Endothelial cell of umbilical vein (primary cell): ENCODE results near the gene BMAL2. TPM values are rescaled to one million over a fixed set of nuclear protein-coding genes. Genes with fewer than 3 reads are reported as not detected.

Experiments used
- BruUV-seq: library from RNA; stranded (reverse); fragments of 400-500 nt; replicated peaks from 2 replicates; lab custom pipeline; 2021; lab: Mats Ljungman, UMichigan
- CTCF ChIA-PET: fragments of 300-600, 350-600 bp; sonication (Branson Sonifier 250); formaldehyde crosslinking; loops from one replicate; lab custom pipeline; 2021; ENCODE audit warnings: antibody characterized with exemption, inconsistent platforms; lab: Charles Lee
- POLR2A ChIA-PET: fragments of 300-600, 350-600 bp; sonication (Branson Sonifier 250); formaldehyde crosslinking; loops from one replicate; lab custom pipeline; 2021; ENCODE audit warnings: antibody characterized with exemption, inconsistent platforms; lab: Charles Lee
- DNase-seq: peaks from one replicate; pipeline ENCODE4 v3.0.0-alpha.2; 2011; ENCODE audit warnings: low read depth, low spot score
- FAIRE-seq: peaks from 2 replicates; lab custom pipeline; 2011; peaks lifted over from hg19 to GRCh38; lab: Jason Lieb, UNC
- H2AFZ ChIP-seq: 2 replicates; pipeline ENCODE4 v1.6.0; 2012; ENCODE audit warnings: low read depth, low read length, control low read depth, inconsistent platforms
- H3K27ac ChIP-seq: 2 replicates; pipeline ENCODE4 v1.5.1; 2011; ENCODE audit warnings: low read depth, mild to moderate bottlenecking, control low read depth, low read length, moderate library complexity; ENCODE audit not compliant: insufficient read depth
- H3K27me3 ChIP-seq, 2 experiments: 2 replicates each; pipeline versions ENCODE4 v1.6.0 to v1.6.1; 2011; ENCODE audit warnings: low read length in 2 of 2, mixed read lengths in 1 of 2; ENCODE audit not compliant: control insufficient read depth in 2 of 2, insufficient read depth in 2 of 2
- H3K36me3 ChIP-seq, 2 experiments: 2 replicates in 1 of 2; 3 replicates in 1 of 2; pipeline ENCODE4 v1.5.1; 2011; ENCODE audit warnings: low read length in 2 of 2, mild to moderate bottlenecking in 1 of 2, moderate library complexity in 1 of 2; ENCODE audit not compliant: control insufficient read depth in 2 of 2, insufficient read depth in 2 of 2; ENCODE audit errors: extremely low read depth in 1 of 2
- H3K4me1 ChIP-seq: 3 replicates; pipeline ENCODE4 v1.5.1; 2011; ENCODE audit warnings: mild to moderate bottlenecking, low read length; ENCODE audit not compliant: control insufficient read depth, insufficient read depth; ENCODE audit errors: extremely low read depth
- H3K4me2 ChIP-seq: 2 replicates; pipeline ENCODE4 v1.6.1; 2011; ENCODE audit warnings: low read length, control low read depth, mixed read lengths; ENCODE audit not compliant: insufficient read depth
- H3K4me3 ChIP-seq, 3 experiments: fragments of 200-600 bp in 1 of 3; sonication (generic), shearing (Covaris generic) in 1 of 3; replicated peaks in 1 of 3; 2 replicates each; pipeline ENCODE4 v1.5.1; 2011 to 2016; ENCODE audit warnings: control low read depth in 3 of 3, low read length in 3 of 3, mild to moderate bottlenecking in 2 of 3, inconsistent platforms in 1 of 3, low read depth in 1 of 3, moderate library complexity in 1 of 3; ENCODE audit not compliant: insufficient read depth in 1 of 3
- H3K79me2 ChIP-seq: 2 replicates; pipeline ENCODE4 v1.6.0; 2012; ENCODE audit warnings: low read length, inconsistent platforms; ENCODE audit not compliant: control insufficient read depth, insufficient read depth
- H3K9ac ChIP-seq: replicated peaks from 2 replicates; pipeline ENCODE3; 2011; ENCODE audit warnings: low read length, control low read depth; ENCODE audit not compliant: insufficient read depth; ENCODE audit errors: extremely low read depth
- H3K9me1 ChIP-seq: replicated peaks from 3 replicates; pipeline ENCODE4 v1.6.0; 2011; ENCODE audit warnings: mild to moderate bottlenecking, low read length; ENCODE audit not compliant: control insufficient read depth, insufficient read depth; ENCODE audit errors: extremely low read depth
- H3K9me3 ChIP-seq: replicated peaks from 2 replicates; pipeline ENCODE4 v1.5.1; 2012; ENCODE audit warnings: low read length, inconsistent platforms; ENCODE audit not compliant: control insufficient read depth, insufficient read depth
- H4K20me1 ChIP-seq: replicated peaks from 2 replicates; pipeline ENCODE3; 2011; ENCODE audit warnings: mild to moderate bottlenecking, low read length; ENCODE audit not compliant: control insufficient read depth, insufficient read depth; ENCODE audit errors: extremely low read depth
- EZH2 ChIP-seq: IDR thresholded peaks from 2 replicates; pipeline ENCODE4 v1.6.1; 2012; ENCODE audit warnings: borderline replicate concordance, low read depth, mild to moderate bottlenecking, moderate library complexity, low read length, inconsistent platforms; ENCODE audit not compliant: severe bottlenecking
- FOS ChIP-seq: IDR thresholded peaks from 2 replicates; pipeline ENCODE4 v1.6.1; 2011; ENCODE audit warnings: mild to moderate bottlenecking, low read length, moderate library complexity, borderline replicate concordance; ENCODE audit not compliant: insufficient read depth
- GATA2 ChIP-seq: IDR thresholded peaks from 2 replicates; pipeline ENCODE4 v1.7.0; 2011; ENCODE audit warnings: low read depth, mild to moderate bottlenecking, moderate library complexity, mixed read lengths, low read length; ENCODE audit not compliant: insufficient read length, insufficient read depth
- JUN ChIP-seq: IDR thresholded peaks from 2 replicates; pipeline ENCODE4 v1.6.1; 2011; ENCODE audit warnings: borderline replicate concordance, low read depth; ENCODE audit not compliant: insufficient read length, insufficient read depth
- MYC ChIP-seq: IDR thresholded peaks from one replicate; pipeline ENCODE4 v1.6.1; 2011; ENCODE audit warnings: mild to moderate bottlenecking, low read depth, low read length
- POLR2A ChIP-seq: IDR thresholded peaks from 2 replicates; pipeline ENCODE4 v1.6.1; 2012; ENCODE audit warnings: low read depth, mild to moderate bottlenecking, control low read depth, low read length
- POLR2AphosphoS5 ChIP-seq: IDR thresholded peaks from 2 replicates; pipeline ENCODE4 v1.6.1; 2012; ENCODE audit warnings: low read depth, mild to moderate bottlenecking, control low read depth, low read length, moderate library complexity; ENCODE audit not compliant: insufficient read depth
- dilution Hi-C: fragments of 300-500 bp; cut with MboI; formaldehyde crosslinking; loops from one replicate; pipeline ENCODE4 v1.15.0; 2019; ENCODE audit warnings: low sequenced_read_pairs; ENCODE audit not compliant: extremely low pct_ligation_motif_present
- intact Hi-C: fragments of 100-400 bp; cut with micrococcal nuclease; formaldehyde crosslinking; loops from one replicate; pipeline ENCODE4 v1.10.0; 2022
- polyA plus RNA-seq, 4 experiments: library from polyadenylated mRNA; depleted of rRNA in 3 of 4; stranded (reverse) in 3 of 4; unstranded in 1 of 4; fragments of >200 nt; gene quantifications; 2 replicates each; pipeline versions ENCODE4 v1.2.1 to v1.2.3, GENCODE V29; 2011 to 2012; ENCODE audit warnings: missing spikeins in 1 of 4
- total RNA-seq: library from RNA; stranded (reverse); gene quantifications from 2 replicates; pipeline ENCODE4 v1.2.3, GENCODE V29; 2021
- TF ChIP-seq, protein P1 (sequence below): IDR thresholded peaks from 2 replicates; pipeline ENCODE4 v1.6.1; 2011; ENCODE audit not compliant: insufficient read depth, insufficient read length
- TF ChIP-seq, protein P2 (sequence below), 2 donors: IDR thresholded peaks; 1 replicate in 1 of 2; 2 replicates in 1 of 2; pipeline ENCODE4 v1.5.1; 2011; ENCODE audit warnings: low read length in 2 of 2, mild to moderate bottlenecking in 2 of 2, moderate library complexity in 2 of 2, control low read depth in 1 of 2, inconsistent platforms in 1 of 2, low read depth in 1 of 2; ENCODE audit not compliant: insufficient read depth in 1 of 2; ENCODE audit errors: extremely low read depth in 1 of 2

Gene BMAL2
- total and polyA plus RNA-seq, 2 donors (not counting 3 experiments of a cell fraction or from before 2014, with no cell fraction given): 5.9 to 33.3 TPM

- no peak for FAIRE-seq
- Histone ChIP-seq H3K9me1 (no peaks in the 10 kb centered on the region), H3K79me2 (peaks cover 85% of the 10 kb centered on the region), H4K20me1 (no peaks in the 10 kb centered on the region), H3K9ac (no peak overlapping the region), H3K4me3 (no peak overlapping the region), H3K9me3 (no peaks in the 10 kb centered on the region), H3K36me3 (no peaks in the 10 kb centered on the region), H3K27me3 (no peaks in the 10 kb centered on the region), H3K4me2 (no peak overlapping the region), H3K4me1 (peaks cover 9% of the 10 kb centered on the region), H2AFZ (no peak overlapping the region), H3K27ac (no peak overlapping the region)
- dilution Hi-C loops: no loop called here
- TF ChIP-seq POLR2A (no peak), FOS (no peak), JUN (no peak), GATA2 (no peak), MYC (no peak), EZH2 (no peak), POLR2AphosphoS5 (no peak)
- TF ChIP-seq, protein P1, sequence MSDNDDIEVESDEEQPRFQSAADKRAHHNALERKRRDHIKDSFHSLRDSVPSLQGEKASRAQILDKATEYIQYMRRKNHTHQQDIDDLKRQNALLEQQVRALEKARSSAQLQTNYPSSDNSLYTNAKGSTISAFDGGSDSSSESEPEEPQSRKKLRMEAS: no peak
- TF ChIP-seq, protein P2, sequence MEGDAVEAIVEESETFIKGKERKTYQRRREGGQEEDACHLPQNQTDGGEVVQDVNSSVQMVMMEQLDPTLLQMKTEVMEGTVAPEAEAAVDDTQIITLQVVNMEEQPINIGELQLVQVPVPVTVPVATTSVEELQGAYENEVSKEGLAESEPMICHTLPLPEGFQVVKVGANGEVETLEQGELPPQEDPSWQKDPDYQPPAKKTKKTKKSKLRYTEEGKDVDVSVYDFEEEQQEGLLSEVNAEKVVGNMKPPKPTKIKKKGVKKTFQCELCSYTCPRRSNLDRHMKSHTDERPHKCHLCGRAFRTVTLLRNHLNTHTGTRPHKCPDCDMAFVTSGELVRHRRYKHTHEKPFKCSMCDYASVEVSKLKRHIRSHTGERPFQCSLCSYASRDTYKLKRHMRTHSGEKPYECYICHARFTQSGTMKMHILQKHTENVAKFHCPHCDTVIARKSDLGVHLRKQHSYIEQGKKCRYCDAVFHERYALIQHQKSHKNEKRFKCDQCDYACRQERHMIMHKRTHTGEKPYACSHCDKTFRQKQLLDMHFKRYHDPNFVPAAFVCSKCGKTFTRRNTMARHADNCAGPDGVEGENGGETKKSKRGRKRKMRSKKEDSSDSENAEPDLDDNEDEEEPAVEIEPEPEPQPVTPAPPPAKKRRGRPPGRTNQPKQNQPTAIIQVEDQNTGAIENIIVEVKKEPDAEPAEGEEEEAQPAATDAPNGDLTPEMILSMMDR (IDR thresholded peaks at IDR 0.05; ENCODE audit: extremely low read depth in 1 of 2, insufficient read depth in 1 of 2, low read depth in 1 of 2, low read length in 2 of 2): no peak
- no peak for DNase-seq
- intact Hi-C loops: no loop called here
- POLR2A ChIA-PET: no interaction called here
- BruUV-seq: no TSS peak
- CTCF ChIA-PET: interaction anchor here (1.1 kb wide), 1 partner anchor 19 kb away, joined by 3 read pairs; no protein-coding TSS in a partner anchor
These were observed 4.7 kb downstream of the BMAL2 start for GRCh38 chr12:27337376-27337775.
